ENCODE results near the gene CYTIP. TPM values are rescaled to one million over a fixed set of nuclear protein-coding genes. Genes with fewer than 3 reads are reported as not detected.
"Not testable (repeated sequence)": the region's sequence is repeated elsewhere in the genome, so short reads cannot be mapped to it uniquely, and the experiment has no call there.

Gene CYTIP
- polyA plus RNA-seq, 3 donors, result 61.9 to 188 (median 83.5) TPM

DNA sequence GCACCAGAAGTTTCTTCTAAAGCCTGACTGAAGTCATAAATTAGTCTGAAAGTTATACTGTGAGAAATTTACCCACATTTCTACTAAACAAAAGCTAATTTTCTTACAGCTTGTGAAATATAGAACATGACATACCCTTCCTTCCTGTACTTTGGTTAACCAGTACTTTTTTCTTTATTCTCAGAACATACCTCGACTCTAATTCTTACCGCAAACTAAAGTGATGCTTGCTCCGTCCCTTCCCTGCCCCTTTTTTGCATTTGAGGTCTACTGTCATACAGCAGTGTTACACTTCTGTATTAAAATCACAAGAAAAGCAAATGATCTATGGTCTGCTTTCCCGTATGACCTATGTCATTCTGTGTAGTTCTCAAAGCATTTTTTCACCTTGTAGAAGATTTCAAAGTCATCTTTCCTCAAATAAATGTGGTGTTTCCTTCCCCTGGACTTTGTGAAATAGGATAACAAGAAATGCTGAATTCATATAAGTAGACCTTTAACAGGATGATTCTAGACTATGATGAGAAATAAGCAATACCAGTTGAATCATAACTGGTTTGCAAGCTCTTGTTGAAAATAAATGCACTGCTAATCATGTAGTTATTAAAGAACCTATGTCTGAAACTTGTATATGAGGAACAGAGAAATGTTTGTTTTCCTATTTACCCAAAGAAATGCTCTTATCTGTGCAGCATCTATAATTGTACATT is 30.4 kb downstream of the CYTIP start:
- TF ChIP-seq, protein P1, sequence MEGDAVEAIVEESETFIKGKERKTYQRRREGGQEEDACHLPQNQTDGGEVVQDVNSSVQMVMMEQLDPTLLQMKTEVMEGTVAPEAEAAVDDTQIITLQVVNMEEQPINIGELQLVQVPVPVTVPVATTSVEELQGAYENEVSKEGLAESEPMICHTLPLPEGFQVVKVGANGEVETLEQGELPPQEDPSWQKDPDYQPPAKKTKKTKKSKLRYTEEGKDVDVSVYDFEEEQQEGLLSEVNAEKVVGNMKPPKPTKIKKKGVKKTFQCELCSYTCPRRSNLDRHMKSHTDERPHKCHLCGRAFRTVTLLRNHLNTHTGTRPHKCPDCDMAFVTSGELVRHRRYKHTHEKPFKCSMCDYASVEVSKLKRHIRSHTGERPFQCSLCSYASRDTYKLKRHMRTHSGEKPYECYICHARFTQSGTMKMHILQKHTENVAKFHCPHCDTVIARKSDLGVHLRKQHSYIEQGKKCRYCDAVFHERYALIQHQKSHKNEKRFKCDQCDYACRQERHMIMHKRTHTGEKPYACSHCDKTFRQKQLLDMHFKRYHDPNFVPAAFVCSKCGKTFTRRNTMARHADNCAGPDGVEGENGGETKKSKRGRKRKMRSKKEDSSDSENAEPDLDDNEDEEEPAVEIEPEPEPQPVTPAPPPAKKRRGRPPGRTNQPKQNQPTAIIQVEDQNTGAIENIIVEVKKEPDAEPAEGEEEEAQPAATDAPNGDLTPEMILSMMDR (IDR thresholded peaks at IDR 0.05), result no peak
- Histone ChIP-seq H3K4me3 (replicated peaks in 1 of 3; ENCODE audit: low read depth in 2 of 3, low read length in 3 of 3) (peak overlapping the region in 1 of 3 experiments; percentile 4), H3K4me2 (replicated peaks; ENCODE audit: extremely low read depth, low read length, poor library complexity, severe bottlenecking) (peak overlapping the region; percentile 7), H3K27me3 (ENCODE audit: control insufficient read depth in 2 of 2, insufficient read depth in 2 of 2, low read length in 2 of 2) (no peaks in the 10 kb centered on the region), H3K9ac (ENCODE audit: insufficient read depth, low read length, poor library complexity, severe bottlenecking) (no peak overlapping the region), H3K9me3 (replicated peaks in 1 of 2; ENCODE audit: control insufficient read depth in 1 of 2, insufficient read depth in 1 of 2, low read length in 2 of 2) (no peaks in the 10 kb centered on the region), H3K36me3 (replicated peaks in 1 of 2; ENCODE audit: control insufficient read depth in 1 of 2, insufficient read depth in 2 of 2, low read length in 2 of 2) (peaks cover 9 to 35% of the 10 kb centered on the region in 2 donors), H4K20me1 (ENCODE audit: insufficient read depth, low read length) (no peaks in the 10 kb centered on the region), H3K4me1 (ENCODE audit: control insufficient read depth in 1 of 2, insufficient read depth in 2 of 2, low read length in 2 of 2) (peaks cover 59 to 77% of the 10 kb centered on the region in 2 donors), H3K79me2 (ENCODE audit: insufficient read depth, low read length) (peaks cover 8% of the 10 kb centered on the region), H3K27ac (ENCODE audit: low read depth in 1 of 2, low read length in 2 of 2) (peak overlapping the region in 1 of 2 donors; percentile 78), H2AFZ (ENCODE audit: insufficient read depth, low read depth, low read length, poor library complexity, severe bottlenecking) (no peak overlapping the region)
- 26% methylated on average over 3 of the region's 4 CpGs for WGBS (ENCODE audit: insufficient coverage)
- Mint-ChIP-seq H3K27ac (peak overlapping the region in 6 of 7 donors; percentile 8 to 92 (median 22)), H3K36me3 (peaks cover 64 to 66% of the 10 kb centered on the region in 2 donors), H3K4me1 (peaks cover 67% of the 10 kb centered on the region), H3K9me3 (peaks cover 0 to 5% (median 0%) of the 10 kb centered on the region in 7 donors), H3K27me3 (ENCODE audit: low read depth in 3 of 3) (peaks cover 0 to 2% (median 0%) of the 10 kb centered on the region in 3 donors), H3K4me3 (peak overlapping the region in 1 of 2 donors; percentile 39)
- peak in 1 of 3 donors; percentile 14 for DNase-seq
- intact Hi-C loops (cut with micrococcal nuclease), result loop anchor here in 1 of 2 donors (10.0 kb wide), 1 partner anchor 51 kb away; no protein-coding TSS in a partner anchor

DNA sequence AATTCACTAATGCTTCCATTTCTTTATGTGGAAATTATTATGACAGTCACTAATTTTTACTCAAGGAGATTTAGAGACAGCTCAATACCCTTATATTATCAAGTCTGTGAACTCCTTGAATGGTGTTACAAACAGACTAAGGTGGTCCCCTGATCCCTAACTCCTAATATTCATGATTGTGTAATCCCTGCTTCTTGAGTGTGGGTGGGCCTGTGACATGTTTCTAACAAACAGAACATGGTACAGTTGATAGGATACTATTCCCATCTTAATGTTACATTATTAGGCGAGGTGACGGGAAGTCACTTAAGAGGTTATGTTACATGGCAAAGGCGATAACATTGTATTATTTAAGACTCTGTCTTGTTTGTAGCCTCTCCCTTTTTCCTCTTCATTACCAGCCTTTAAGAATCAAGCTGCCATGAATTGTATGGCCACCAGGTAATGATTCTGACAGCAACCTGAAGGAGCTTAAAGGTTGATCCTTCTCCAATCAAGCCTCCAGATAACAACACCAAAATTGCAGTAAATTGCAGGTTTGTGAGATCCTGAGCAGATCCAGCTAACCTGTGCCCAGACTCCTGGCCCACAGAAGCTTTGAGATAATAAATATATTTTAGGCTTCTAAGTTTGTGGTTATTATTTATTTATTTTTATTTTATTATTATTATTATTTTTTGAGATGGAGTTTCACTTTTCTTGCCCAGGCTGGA is 32.1 kb downstream of the CYTIP start:
- H2AFZ ChIP-seq (ENCODE audit: insufficient read depth, low read depth, low read length, poor library complexity, severe bottlenecking), result no peak overlapping the region
- peaks cover 0 to 3% (median 0%) of the 10 kb centered on the region in 7 donors for H3K9me3 Mint-ChIP-seq
- no peak overlapping the region for H3K4me2 ChIP-seq (replicated peaks; ENCODE audit: extremely low read depth, low read length, poor library complexity, severe bottlenecking)
- no peak overlapping the region for H3K4me3 Mint-ChIP-seq
- no peaks in the 10 kb centered on the region for H4K20me1 ChIP-seq (ENCODE audit: insufficient read depth, low read length)
- H3K36me3 Mint-ChIP-seq, result peaks cover 55% of the 10 kb centered on the region in 2 donors
- peaks cover 6 to 33% of the 10 kb centered on the region in 2 donors for H3K36me3 ChIP-seq (replicated peaks in 1 of 2; ENCODE audit: control insufficient read depth in 1 of 2, insufficient read depth in 2 of 2, low read length in 2 of 2)
- H3K4me1 Mint-ChIP-seq, result peaks cover 51% of the 10 kb centered on the region
- H3K9ac ChIP-seq (ENCODE audit: insufficient read depth, low read length, poor library complexity, severe bottlenecking), result no peak overlapping the region
- intact Hi-C loops (cut with micrococcal nuclease), result loop anchor here in 1 of 2 donors (10.0 kb wide), 1 partner anchor 53 kb away; no protein-coding TSS in a partner anchor
- no peak overlapping the region for H3K4me3 ChIP-seq (replicated peaks in 1 of 3; ENCODE audit: low read depth in 2 of 3, low read length in 3 of 3)
- H3K27ac ChIP-seq (ENCODE audit: low read depth in 1 of 2, low read length in 2 of 2), result no peak overlapping the region
- H3K27me3 ChIP-seq (ENCODE audit: control insufficient read depth in 2 of 2, insufficient read depth in 2 of 2, low read length in 2 of 2), result no peaks in the 10 kb centered on the region
- no CpG with 5 or more reads among the region's 3 CpGs for WGBS (ENCODE audit: insufficient coverage)
- no peak for DNase-seq
- no peaks in the 10 kb centered on the region for H3K9me3 ChIP-seq (replicated peaks in 1 of 2; ENCODE audit: control insufficient read depth in 1 of 2, insufficient read depth in 1 of 2, low read length in 2 of 2)
- peaks cover 8% of the 10 kb centered on the region for H3K79me2 ChIP-seq (ENCODE audit: insufficient read depth, low read length)
- TF ChIP-seq, protein P1 (IDR thresholded peaks at IDR 0.05), result no peak
- peaks cover 46 to 60% of the 10 kb centered on the region in 2 donors for H3K4me1 ChIP-seq (ENCODE audit: control insufficient read depth in 1 of 2, insufficient read depth in 2 of 2, low read length in 2 of 2)
- H3K27ac Mint-ChIP-seq, result peak overlapping the region in 5 of 7 donors; percentile 8 to 68 (median 24)
- H3K27me3 Mint-ChIP-seq (ENCODE audit: low read depth in 3 of 3), result peaks cover 0 to 2% (median 0%) of the 10 kb centered on the region in 3 donors

DNA sequence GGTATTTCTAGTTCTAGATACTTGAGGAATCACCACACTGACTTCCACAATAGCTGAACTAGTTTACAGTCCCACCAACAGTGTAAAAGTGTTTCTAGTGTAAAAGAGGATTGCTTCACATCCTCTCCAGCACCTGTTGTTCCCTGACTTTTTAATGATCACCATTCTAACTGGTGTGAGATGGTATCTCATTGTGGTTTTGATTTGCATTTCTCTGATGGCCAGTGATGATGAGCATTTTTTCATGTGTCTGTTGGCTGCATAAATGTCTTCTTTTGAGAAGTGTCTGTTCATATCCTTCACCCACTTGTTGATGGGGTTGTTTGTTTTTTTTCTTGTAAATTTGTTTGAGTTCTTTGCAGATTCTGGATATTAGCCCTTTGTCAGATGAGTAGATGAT is 38.5 kb downstream of the CYTIP start:
- H3K27ac ChIP-seq (ENCODE audit: low read depth in 1 of 2, low read length in 2 of 2); H2AFZ ChIP-seq (ENCODE audit: insufficient read depth, low read depth, low read length, poor library complexity, severe bottlenecking); H3K4me3 ChIP-seq (replicated peaks in 1 of 3; ENCODE audit: low read depth in 2 of 3, low read length in 3 of 3); H3K9me3 ChIP-seq (replicated peaks in 1 of 2; ENCODE audit: control insufficient read depth in 1 of 2, insufficient read depth in 1 of 2, low read length in 2 of 2); intact Hi-C loops (cut with micrococcal nuclease); H3K79me2 ChIP-seq (ENCODE audit: insufficient read depth, low read length); H3K4me1 ChIP-seq (ENCODE audit: control insufficient read depth in 1 of 2, insufficient read depth in 2 of 2, low read length in 2 of 2); DNase-seq; H3K4me3 Mint-ChIP-seq; H3K27me3 ChIP-seq (ENCODE audit: control insufficient read depth in 2 of 2, insufficient read depth in 2 of 2, low read length in 2 of 2); H4K20me1 ChIP-seq (ENCODE audit: insufficient read depth, low read length); H3K27me3 Mint-ChIP-seq (ENCODE audit: low read depth in 3 of 3); H3K4me2 ChIP-seq (replicated peaks; ENCODE audit: extremely low read depth, low read length, poor library complexity, severe bottlenecking); H3K9ac ChIP-seq (ENCODE audit: insufficient read depth, low read length, poor library complexity, severe bottlenecking); H3K4me1 Mint-ChIP-seq; H3K36me3 ChIP-seq (replicated peaks in 1 of 2; ENCODE audit: control insufficient read depth in 1 of 2, insufficient read depth in 2 of 2, low read length in 2 of 2): not testable (repeated sequence)
- H3K9me3 Mint-ChIP-seq, result peaks cover 0 to 11% (median 4%) of the 10 kb centered on the region in 7 donors
- peak overlapping the region in 1 of 7 donors; percentile 21 for H3K27ac Mint-ChIP-seq
- peaks cover 10 to 27% of the 10 kb centered on the region in 2 donors for H3K36me3 Mint-ChIP-seq
